SW480 (cell line): ENCODE results near the gene HK2.

Source experiments
- DNase-seq: peaks from one replicate; pipeline ENCODE4 v3.0.0-alpha.2; 2016; ENCODE audit warnings: low spot score

HK2 gene

DNA sequence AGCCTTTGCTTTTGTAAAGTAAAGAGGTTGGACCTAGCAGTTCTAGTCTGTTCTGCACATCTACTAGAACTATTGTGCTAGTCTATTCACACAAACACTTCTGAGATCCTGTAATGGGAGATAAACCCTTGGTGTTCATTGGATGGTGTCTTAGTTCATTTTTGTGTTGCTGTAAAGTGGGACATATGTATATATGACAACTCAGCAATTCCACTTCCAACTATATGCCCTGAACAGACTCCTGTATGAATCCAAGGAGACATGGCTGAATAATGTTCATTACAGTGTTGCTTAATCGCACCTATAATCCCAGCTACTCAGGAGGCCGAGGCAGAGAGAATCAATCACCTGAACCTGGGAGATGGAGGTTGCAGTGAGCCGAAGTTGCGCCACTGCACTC is 23.3 kb downstream of the HK2 start:
- no peak for DNase-seq

DNA sequence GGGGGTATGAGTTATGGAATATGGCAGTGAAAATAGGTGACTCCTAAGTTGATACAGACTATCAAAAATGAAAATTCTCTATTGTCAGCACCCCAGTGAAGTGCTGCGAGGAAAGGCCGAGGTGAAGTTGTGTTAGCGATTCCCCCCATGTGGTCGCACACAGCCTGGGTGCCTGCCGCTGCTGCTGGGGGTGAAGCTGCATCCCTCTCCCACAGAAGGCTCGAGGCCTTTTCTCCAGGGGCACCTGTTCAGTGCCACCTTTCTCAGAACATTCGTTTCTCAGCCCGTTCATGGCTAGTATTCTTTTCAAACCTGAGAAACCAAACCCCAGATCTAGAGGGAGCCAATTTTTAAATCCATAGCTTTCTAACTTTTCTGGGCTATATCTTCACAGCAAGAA is 23.8 kb downstream of the HK2 start:
- DNase-seq: no peak

DNA sequence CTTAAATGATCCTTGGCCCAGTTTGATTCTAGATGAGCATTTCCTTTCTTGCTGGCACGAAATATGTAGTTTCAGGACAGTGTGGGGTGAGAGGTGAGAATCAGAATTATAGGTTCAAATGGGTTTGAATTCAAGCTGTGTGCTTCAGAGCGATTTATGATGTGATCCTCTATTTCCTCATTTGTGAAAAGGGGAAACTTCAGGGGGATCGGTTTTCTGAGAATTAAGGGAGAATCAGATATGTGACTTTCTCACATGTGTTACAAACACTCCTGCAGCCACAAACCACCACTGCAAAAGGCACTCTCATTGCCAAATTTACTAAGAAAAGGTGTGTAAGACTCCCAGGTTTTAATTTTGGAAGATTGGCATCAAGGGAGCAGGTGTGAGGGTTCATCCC is 24.4 kb downstream of the HK2 start:
- DNase-seq: no peak

DNA sequence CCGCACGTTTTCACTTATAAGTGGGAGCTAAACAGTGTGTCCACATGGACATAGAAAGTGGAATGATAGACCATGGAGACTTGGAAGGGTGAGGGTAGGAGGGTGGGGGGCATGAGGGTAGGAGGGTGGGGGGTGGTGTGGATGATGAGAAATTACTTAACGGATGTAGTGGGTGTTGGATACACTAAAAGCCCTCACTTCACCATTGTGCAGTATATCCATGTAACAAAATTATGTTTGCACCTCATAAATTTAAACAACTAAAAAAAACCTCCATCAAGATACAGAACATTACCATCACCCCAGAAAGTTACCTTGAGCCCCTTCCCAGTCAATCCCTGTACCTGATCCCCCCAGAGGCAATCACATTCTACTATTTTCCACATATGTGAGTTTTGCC is 26.2 kb downstream of the HK2 start:
- DNase-seq: no peak

DNA sequence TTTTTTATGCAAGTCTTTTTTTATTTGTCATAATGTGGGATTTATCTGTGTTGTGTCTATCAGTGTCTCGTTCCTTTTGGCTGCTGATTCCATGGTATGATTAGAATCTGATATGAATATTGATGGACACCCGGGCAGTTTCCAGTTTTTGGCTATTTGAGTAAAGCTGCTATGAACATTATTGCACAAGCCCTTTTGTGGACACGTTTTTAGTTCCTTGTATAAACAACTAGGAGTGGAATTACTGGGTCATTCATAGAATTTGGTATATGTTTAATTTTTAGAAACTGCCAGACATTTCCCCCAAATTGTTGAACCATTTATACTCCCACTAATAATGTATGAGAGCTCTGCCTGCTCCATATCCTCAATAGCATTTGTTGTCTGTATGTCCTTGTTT is 26.6 kb downstream of the HK2 start:
- no peak for DNase-seq

DNA sequence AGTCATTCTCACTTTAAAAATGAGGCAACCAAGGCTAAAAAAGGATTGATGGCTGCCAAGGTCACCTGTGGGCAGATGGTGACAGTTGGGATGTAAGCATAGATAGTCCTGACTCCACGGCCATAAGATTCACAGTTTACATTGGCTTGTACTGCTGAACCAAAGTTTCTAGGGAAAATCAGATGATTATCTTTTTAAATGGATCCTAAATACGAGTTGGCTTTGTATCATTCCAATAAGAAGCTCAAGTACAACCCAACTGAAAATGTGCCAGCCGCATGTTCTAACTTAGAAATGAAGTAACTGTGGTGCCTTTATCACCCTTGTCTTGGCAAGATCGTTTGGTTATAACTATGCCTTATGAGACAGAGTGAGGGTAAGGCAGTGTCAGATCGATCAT is 27.6 kb downstream of the HK2 start:
- DNase-seq: no peak

DNA sequence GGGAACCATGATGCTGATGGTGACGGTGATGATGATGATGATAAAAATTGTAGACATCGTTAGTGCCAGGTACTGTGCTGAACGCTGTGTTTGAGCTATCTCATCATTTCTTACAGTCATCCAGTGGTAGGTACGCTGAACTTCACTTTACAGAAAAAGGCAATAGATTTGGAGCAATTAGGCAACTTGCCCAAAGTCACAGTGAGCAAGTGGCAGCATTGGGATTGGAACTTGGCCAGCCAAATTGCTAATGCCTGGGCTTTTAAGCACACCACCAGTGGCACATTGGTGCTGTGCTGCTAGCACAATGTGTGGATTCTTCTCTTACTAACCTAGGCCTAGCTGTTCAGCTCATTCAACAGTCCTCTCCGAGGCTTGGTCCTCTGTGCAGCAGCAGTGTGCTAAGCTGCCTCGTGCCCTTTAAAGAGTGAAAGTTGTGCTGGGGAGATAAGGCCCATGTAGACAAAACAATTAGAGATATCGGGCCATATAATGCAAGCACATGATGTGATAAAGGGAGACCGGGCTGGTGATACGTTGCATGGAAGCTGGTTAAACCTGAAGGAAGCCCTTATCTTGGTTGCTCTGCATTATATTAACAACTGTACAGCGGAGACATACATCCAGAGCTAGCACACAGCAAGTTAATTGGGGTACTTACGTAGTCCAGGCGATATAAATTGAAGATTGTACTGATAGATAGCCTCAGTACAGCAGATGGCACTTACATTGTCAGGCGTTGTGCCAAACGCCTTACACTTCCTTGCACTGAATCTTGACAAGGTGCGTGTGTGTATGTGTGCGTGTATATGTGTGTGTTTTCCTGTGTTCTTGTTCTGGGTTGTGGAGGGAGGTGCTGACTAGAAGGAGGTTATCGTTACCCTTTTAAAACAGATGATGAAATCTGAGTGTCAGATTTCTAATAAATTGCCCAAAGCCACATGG is 28.4 kb downstream of the HK2 start:
- DNase-seq: no peak

DNA sequence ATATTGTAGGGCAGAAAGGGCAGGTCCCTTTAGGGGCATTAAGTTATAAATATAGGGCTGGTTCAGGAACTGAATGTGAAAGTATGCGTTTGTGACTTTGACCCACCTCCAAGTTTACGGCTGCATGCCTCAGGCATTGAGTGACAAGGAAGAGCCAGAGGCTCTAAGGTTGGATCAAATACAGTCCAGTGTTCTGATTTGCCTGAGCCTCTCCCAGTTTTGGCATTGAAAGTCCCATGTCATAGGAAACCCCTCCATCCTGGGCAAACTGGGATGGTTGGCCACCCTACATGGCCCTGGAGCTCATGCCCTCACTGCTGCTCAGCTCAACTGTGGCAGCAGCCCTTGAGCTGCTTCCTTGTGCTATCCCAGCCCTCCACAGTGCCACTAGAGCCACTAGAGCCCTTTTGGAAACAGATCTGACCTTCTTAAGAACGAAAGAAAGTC is 29.9 kb downstream of the HK2 start:
- DNase-seq: no peak

DNA sequence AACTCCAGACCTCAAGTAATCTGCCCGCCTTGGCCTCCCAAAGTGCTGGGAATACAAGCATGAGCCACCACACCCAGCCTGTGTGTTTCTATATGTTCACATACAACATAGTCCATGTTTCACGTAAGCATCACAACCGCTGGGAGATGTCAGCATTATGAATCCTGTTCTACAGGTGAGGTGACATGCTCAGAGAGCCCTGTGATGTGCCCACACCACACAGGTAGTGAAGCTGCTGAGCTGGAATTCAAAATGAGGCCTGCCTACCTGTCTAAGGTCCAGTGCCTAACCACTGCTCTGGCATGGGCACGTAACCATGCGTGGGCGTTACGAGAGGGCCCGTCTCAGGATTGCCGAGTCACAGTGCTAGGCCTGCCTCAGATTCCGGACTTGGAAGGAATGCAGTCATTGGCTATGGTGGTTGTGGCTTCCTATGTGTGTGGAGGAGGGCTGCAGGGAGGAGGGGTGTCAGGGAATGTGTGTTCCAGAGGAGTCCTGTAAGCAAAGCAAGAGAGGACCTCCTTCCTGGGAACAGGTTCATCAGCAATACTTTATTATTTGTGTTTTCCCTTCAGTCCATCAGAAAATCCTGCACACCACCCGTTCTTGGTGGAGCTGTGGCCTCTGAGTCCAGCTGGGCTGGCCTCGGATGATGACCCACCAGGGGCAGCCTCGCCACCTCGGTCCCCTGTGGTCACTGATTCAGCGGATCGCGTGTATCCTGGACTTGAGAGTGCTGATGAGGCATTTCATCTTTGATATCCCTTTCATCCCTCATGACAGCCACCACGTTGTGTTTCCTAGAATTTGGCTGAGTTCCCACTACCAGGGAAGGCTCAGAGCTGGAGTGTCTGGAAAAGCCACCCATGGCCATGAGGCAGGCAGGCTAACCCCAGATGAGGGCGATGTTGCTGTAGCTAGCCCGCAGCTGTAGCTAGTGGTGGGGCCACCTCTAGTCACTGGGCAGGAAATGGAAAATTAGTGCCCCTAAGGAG is 31.1 kb downstream of the HK2 start:
- DNase-seq: peak; percentile 95

DNA sequence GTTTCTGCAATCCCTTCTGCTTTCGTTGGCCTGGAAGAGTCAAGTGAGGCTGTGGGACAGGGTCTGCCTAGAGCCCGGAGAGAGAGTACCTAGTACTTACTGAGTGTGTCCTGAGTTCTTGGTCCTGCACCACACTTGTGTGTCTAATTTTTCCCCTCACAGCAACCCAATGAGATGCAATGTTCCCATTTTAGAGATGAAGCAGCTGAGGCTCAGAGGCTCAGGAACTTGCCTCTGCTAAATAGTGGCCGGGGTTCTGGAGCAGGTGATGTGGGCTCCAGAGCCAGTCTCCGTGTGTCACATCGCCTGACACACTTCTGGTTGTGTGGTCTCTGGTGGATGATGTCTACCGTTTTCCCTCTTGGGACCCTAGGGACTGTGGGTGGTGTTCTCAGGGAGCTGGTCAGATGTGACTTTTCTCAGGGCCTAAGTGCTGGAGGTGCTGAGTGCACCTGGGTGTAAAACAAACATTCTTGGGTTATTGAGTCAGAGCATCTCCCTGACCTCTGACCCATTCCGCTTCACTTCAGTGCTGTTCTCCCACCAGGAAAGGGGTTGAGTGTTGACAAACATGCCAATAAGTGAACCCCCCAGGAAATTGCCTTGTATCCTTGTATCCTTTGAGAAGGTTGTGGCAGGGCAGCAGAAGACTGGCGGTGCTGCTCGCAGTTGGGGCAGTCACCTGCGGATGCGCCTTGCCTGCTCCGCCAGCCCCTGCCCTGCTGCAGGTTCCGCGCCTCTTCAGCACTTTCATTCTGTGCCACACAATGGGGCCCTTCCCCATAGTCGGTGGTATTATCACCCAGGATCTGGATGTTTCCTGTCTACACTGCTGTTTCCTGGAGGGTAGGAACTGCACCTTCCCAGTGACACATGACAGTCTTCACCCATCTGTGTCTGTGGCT is 32.1 kb downstream of the HK2 start:
- peak; percentile 27 for DNase-seq

DNA sequence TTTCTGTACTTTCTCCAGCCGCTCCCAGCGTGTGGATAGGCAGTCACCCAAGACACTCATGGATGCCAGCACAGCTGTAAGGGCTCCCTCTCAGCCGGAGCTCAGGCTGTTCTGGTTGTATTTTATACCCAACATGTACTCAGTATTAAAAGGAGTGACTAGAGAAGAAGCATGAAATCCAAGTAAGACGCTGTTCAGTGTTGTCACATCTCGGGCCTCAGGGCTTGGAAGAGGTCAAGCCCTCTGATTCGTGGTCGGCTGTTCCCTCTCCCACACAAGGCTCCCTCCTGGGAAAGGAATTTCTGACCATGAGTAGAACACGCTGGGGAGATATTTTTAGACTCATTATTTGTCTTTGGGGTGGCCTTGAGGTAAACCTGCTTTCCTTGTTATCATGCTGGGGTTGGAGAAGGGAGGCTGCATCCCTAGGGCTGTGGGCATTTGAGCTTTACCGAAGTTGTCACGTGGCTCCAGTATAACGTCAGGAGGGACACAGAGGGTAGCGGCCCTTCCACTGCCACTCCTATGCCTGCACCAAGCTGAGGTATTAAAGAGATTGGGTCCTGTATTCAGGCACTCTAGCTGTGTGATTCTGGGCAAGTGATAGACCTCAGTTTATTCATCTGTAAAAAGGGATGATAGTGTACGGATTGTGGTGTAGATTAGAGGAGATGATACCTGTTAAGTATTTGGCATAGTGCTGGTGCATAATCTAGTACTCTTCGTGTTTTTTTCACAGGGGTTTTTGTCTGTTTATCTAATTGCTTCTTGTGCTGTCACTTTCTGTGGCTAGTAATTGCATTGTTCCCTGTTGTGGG is 34.1 kb downstream of the HK2 start:
- DNase-seq: no peak

DNA sequence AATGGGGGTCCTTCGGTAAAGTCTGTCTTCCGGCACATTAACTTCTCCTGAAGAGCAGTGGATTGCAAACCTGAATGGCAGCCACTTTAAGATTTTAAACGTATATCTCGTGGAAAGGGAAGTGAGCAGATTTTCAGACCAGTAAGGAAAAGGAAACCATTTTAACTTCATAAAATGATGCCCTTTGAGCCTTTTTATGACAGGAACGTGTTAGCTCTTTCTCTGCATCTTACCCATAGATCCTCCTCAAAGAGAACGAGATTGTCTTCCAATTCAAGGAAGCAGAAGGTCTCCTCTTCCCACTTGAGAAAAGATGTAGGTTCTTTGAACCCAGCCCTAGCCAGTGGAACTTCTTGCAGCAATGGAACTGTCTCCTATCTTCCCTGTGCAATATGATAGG is 35.6 kb downstream of the HK2 start:
- DNase-seq: no peak

DNA sequence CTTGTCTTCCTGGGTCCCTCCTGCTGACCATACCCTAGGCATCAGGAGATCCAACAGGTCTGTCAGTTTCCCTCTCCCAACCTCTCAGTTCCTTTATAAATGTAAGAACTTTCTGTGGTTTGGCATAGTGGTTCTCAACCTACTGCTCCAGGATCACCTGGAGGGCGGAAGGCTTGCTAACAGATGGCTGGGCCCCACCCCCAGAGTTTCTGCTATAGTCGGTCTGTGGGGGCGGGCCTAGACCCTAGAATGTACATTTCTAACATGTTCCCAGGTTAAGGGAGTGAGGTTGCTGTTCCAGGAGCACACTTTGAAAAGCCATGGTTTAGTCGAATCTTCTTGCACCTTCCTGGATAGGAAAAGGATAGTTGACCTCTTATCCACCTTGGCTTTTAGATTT is 37.0 kb downstream of the HK2 start:
- DNase-seq: no peak

DNA sequence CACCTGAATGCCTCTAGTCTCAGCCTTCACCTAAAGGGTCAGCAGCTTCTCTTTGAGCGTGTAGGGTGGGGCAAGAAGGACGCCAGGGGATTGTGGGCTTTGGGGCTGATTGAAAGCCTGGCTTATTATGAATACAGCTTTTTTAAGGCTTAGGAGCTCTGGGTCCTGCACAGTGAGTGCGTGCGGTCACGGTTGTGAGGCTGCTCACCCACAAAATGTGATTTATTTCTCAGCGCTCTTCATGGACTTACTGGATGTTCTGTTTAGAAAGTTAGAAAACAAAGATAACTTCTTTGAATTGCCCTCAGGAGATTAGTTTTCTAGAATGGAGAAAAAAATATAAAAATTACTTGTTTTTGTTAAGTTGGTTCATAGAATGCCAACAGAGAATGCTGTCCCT is 37.5 kb downstream of the HK2 start:
- DNase-seq: no peak

DNA sequence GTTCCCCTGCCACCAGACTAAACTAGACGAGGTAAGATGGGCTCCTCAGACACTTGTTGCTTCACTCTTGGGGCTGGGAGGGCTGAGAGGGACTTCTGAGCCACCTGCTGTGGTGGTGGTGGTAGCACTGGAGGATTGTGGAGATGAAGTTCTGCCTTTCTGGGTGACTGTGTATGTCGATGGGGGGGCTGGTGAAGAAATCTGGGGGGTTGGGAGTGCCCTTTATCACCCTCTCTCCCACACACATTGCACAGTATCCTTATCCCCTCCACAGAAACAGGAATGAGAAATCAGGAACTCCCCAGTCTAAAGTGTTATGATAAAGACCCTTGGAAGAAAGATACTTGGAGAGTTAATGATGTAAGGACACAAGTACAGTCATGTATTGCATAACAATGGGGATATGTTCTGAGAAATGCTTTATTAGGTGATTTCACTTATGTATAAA is 38.5 kb downstream of the HK2 start:
- DNase-seq: no peak

DNA sequence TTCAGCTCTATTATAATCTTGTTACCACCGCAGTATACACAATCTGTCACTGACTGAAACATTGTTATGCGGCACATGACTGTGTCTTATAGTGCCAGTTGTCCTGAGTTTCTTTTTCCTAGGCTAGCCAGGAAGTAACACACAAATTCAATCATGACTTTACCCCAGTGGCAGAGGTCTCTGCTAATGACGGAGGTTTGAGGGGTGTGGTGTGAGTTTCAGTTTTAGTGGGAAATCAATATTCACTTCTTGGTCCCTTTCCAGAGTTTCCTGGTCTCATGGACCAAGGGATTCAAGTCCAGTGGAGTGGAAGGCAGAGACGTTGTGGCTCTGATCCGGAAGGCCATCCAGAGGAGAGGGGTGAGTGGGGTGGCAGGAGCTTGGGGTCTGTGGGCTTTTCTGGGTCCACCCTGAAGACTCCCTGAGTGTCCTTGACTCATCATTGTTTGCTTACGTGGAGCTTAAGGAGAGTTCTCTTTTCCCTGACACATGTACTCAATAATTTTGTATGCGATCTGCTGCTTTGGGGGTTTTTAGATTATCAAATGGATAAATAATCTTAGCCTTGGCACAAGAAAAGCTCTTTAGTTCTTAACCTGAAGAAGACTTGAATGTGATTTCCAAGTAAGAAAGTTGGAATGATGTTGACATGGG is 39.2 kb downstream of the HK2 start:
- DNase-seq: no peak

DNA sequence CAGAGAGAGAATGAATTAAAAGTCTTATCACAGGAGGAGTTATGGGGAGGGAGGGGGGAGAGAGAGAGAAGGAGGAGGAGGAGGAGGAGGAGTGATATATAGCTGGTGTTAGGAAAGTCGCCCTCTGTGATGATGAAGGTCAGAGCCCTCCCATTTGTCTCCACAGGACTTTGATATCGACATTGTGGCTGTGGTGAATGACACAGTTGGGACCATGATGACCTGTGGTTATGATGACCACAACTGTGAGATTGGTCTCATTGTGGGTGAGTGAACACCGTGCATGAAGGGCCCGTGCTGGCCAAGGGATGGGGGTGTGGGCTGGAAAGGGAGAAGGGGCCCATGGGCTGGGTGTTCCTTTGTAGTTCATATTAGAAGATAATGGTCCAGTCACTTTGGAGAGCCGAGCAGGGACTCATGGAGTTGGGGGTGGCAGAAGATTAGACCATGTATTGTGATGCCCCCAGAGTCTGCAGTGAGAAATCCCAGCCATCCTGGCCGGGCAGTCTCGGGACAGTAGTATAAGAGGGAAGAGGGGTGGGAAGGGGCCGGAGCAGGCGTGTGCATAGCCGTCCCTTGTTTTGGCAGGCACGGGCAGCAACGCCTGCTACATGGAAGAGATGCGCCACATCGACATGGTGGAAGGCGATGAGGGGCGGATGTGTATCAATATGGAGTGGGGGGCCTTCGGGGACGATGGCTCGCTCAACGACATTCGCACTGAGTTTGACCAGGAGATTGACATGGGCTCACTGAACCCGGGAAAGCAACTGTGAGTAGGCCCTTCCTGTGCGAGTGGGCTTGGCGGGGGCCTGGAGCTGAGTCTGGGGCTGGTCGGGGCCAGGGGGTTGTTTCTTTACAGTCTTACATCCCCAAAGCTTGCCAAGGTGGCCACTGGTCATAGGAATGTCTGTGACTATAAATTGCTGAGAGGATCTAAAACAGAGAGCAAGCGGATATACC is 40.0 kb downstream of the HK2 start:
- DNase-seq: no peak

DNA sequence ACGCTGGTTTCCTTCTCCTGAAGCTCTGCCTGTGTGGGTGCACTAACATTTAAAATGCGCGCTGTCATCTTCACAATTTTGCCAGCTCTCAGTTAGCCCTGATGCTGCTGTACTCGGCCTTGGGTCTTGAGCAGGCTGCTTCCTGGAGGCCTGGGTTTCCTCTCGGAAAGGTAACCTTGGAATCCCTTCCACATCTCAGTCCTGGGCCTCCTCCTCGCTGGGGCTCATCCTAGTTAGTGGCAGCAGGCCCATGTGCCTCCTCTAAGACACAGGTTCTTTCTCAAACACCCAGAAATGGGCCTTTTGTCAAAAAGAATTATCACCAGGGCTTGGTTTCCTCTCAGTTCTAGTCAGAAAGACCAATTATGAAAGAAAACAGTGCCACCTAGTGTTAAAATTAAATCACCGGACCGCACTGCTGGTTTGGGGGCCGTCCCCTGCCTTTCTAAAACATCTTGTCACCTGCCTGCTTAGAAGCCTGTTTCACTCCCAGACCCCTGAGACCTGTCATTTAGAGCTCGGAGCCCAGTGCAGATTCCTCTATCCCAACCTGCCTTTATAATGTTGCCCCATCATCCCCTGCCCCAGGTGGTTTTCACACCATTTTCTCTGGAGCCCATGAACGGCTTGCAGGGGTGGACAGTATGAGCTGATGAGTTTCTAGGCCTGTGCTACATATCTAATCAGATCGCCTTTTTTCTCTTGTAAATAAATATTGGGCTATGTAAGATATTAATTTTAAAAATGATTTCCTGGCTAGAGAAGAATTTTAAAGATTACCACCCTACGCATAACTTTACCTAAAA is 42.4 kb downstream of the HK2 start:
- DNase-seq: peak; percentile 55
